ENCODE measurements around the gene PRICKLE1.

PRICKLE1 gene

GRCh38 chr12:42477941-42478340 is 111.6 kb downstream of the PRICKLE1 start:
- no peak overlapping the region for H3K4me2 ChIP-seq (ENCODE audit: low read depth, low read length, poor library complexity, severe bottlenecking)
- H2AFZ ChIP-seq (ENCODE audit: low read length) = no peak overlapping the region
- no peaks in the 10 kb centered on the region for H3K9me2 ChIP-seq (replicated peaks; ENCODE audit: low read depth, low read length)
- H3F3A ChIP-seq (ENCODE audit: low read depth) = no peaks in the 10 kb centered on the region
- no peaks in the 10 kb centered on the region for H3K79me2 ChIP-seq (ENCODE audit: insufficient read depth, low read length)
- no peaks in the 10 kb centered on the region for H3K9me3 ChIP-seq (ENCODE audit: insufficient read depth, low read depth, low read length)
- H3K9ac ChIP-seq (ENCODE audit: low read depth, low read length, poor library complexity, severe bottlenecking) = no peak overlapping the region
- H3K36me3 ChIP-seq (ENCODE audit: insufficient read depth, low read length) = no peaks in the 10 kb centered on the region
- H3K4me1 ChIP-seq (ENCODE audit: insufficient read depth, low read length, poor library complexity, severe bottlenecking) = no peaks in the 10 kb centered on the region
- no peaks in the 10 kb centered on the region for H3K27me3 ChIP-seq (ENCODE audit: insufficient read depth, low read length, poor library complexity, severe bottlenecking)
- TF ChIP-seq EZH2phosphoT487 (IDR thresholded peaks at IDR 0.05; ENCODE audit: borderline replicate concordance) = no peak
- TF ChIP-seq CTCF (conservative IDR thresholded peaks at IDR 0.05; ENCODE audit: low read length) = no peak
- H3K4me3 ChIP-seq (ENCODE audit: low read length, poor library complexity, severe bottlenecking) = no peak overlapping the region
- no peaks in the 10 kb centered on the region for H4K20me1 ChIP-seq (ENCODE audit: insufficient read depth, low read length, poor library complexity, severe bottlenecking)

GRCh38 chr12:42475106-42475505 is 114.4 kb downstream of the PRICKLE1 start:
- no peak overlapping the region; the same call in 1 of the 2 replicates for H2AFZ ChIP-seq (ENCODE audit: low read length)
- TF ChIP-seq CTCF (conservative IDR thresholded peaks at IDR 0.05; ENCODE audit: low read length) (no peak), EZH2phosphoT487 (IDR thresholded peaks at IDR 0.05; ENCODE audit: borderline replicate concordance) (no peak)
- no peaks in the 10 kb centered on the region for H3K79me2 ChIP-seq (ENCODE audit: insufficient read depth, low read length)
- no peaks in the 10 kb centered on the region for H4K20me1 ChIP-seq (ENCODE audit: insufficient read depth, low read length, poor library complexity, severe bottlenecking)
- peaks cover 3% of the 10 kb centered on the region for H3K4me1 ChIP-seq (ENCODE audit: insufficient read depth, low read length, poor library complexity, severe bottlenecking)
- H3K27me3 ChIP-seq (ENCODE audit: insufficient read depth, low read length, poor library complexity, severe bottlenecking) = no peaks in the 10 kb centered on the region
- H3K9me3 ChIP-seq (ENCODE audit: insufficient read depth, low read depth, low read length) = no peaks in the 10 kb centered on the region
- no peak overlapping the region for H3K4me2 ChIP-seq (ENCODE audit: low read depth, low read length, poor library complexity, severe bottlenecking)
- no peaks in the 10 kb centered on the region for H3K9me2 ChIP-seq (replicated peaks; ENCODE audit: low read depth, low read length)
- H3K4me3 ChIP-seq (ENCODE audit: low read length, poor library complexity, severe bottlenecking) = no peak overlapping the region
- no peaks in the 10 kb centered on the region for H3K36me3 ChIP-seq (ENCODE audit: insufficient read depth, low read length)
- H3F3A ChIP-seq (ENCODE audit: low read depth) = no peaks in the 10 kb centered on the region
- H3K9ac ChIP-seq (ENCODE audit: low read depth, low read length, poor library complexity, severe bottlenecking) = no peak overlapping the region

- Histone ChIP-seq H3K9me3 (ENCODE audit: insufficient read depth, low read depth, low read length) (no peaks in the 10 kb centered on the region), H3F3A (ENCODE audit: low read depth) (no peaks in the 10 kb centered on the region), H3K9me2 (replicated peaks; ENCODE audit: low read depth, low read length) (no peaks in the 10 kb centered on the region), H3K4me1 (ENCODE audit: insufficient read depth, low read length, poor library complexity, severe bottlenecking) (peaks cover 8% of the 10 kb centered on the region), H3K4me2 (ENCODE audit: low read depth, low read length, poor library complexity, severe bottlenecking) (no peak overlapping the region), H3K79me2 (ENCODE audit: insufficient read depth, low read length) (no peaks in the 10 kb centered on the region), H4K20me1 (ENCODE audit: insufficient read depth, low read length, poor library complexity, severe bottlenecking) (no peaks in the 10 kb centered on the region), H3K4me3 (ENCODE audit: low read length, poor library complexity, severe bottlenecking) (no peak overlapping the region), H2AFZ (ENCODE audit: low read length) (no peak overlapping the region), H3K36me3 (ENCODE audit: insufficient read depth, low read length) (no peaks in the 10 kb centered on the region), H3K27me3 (ENCODE audit: insufficient read depth, low read length, poor library complexity, severe bottlenecking) (no peaks in the 10 kb centered on the region), H3K9ac (ENCODE audit: low read depth, low read length, poor library complexity, severe bottlenecking) (no peak overlapping the region)
- TF ChIP-seq CTCF (conservative IDR thresholded peaks at IDR 0.05; ENCODE audit: low read length) (no peak), EZH2phosphoT487 (IDR thresholded peaks at IDR 0.05; ENCODE audit: borderline replicate concordance) (no peak)
Measured at GRCh38 chr12:42474391-42474790, 115.2 kb downstream of the PRICKLE1 start.

Data from Loucy (cell line).